RWPE2 (cell line): ENCODE measurements around the gene MKRN2.

Experiments used
- ATAC-seq: fragments of 200-7000 bp; cut with Tn5 transposase; 3 replicates; pipeline ENCODE4 v1.9.1; 2021; ENCODE audit warnings: low read depth
- DNase-seq: peaks from one replicate; pipeline ENCODE4 v3.0.0-alpha.2; 2020; ENCODE audit warnings: low spot score
- H3K27ac ChIP-seq: fragments of 450-650 bp; 2 replicates; pipeline ENCODE4 v1.5.1; 2017; ENCODE audit warnings: mild to moderate bottlenecking; ENCODE audit not compliant: poor library complexity, severe bottlenecking
- H3K27me3 ChIP-seq: fragments of 250-450 bp; sonication (Bioruptor Pico); 2 replicates; pipeline ENCODE4 v1.5.1; 2021; ENCODE audit warnings: mild to moderate bottlenecking, moderate library complexity; ENCODE audit not compliant: insufficient read depth, poor library complexity, severe bottlenecking
- H3K36me3 ChIP-seq: fragments of 250-450 bp; sonication (Bioruptor Pico); 2 replicates; pipeline ENCODE4 v1.5.1; 2020; ENCODE audit warnings: low read depth, mild to moderate bottlenecking, moderate library complexity
- H3K4me1 ChIP-seq: fragments of 250-450 bp; sonication (Bioruptor Pico); 2 replicates; pipeline ENCODE4 v1.5.1; 2021; ENCODE audit warnings: mild to moderate bottlenecking, moderate library complexity; ENCODE audit not compliant: insufficient read depth, poor library complexity, severe bottlenecking
- H3K4me3 ChIP-seq: fragments of 250-450 bp; sonication (Bioruptor Pico); 2 replicates; pipeline ENCODE4 v1.5.1; 2021; ENCODE audit warnings: mild to moderate bottlenecking, moderate library complexity; ENCODE audit not compliant: severe bottlenecking
- H3K9me3 ChIP-seq: fragments of 250-450 bp; sonication (Bioruptor Pico); 2 replicates; pipeline ENCODE4 v1.5.1; 2021; ENCODE audit warnings: mild to moderate bottlenecking, moderate library complexity; ENCODE audit not compliant: severe bottlenecking
- CTCF ChIP-seq: fragments of 450-650 bp; IDR thresholded peaks from one replicate; pipeline ENCODE4 v1.5.1; 2017; ENCODE audit warnings: mild to moderate bottlenecking, moderate library complexity; ENCODE audit not compliant: poor library complexity, severe bottlenecking

The MKRN2 gene

DNA sequence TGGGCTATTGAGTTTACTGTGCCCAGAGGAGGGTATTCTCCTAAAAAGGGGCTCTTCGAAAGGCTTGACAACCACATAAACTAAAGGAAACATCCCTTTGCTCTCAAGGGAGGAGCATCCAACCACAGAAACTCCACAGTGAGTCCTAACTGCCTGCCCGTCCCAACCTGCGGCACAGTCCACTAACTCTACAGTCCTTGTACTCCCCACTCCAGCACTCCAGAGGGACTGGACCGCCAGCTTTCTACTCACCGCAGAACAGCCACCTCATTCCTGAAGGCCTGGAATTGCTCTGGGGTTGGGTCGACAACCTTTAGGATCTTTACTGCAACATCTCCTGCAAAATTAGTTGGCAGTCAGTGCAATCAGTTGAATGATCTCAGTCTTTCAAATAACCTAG, 34.6 kb downstream of the MKRN2 start:
- no peak overlapping the region for H3K4me3 ChIP-seq

DNA sequence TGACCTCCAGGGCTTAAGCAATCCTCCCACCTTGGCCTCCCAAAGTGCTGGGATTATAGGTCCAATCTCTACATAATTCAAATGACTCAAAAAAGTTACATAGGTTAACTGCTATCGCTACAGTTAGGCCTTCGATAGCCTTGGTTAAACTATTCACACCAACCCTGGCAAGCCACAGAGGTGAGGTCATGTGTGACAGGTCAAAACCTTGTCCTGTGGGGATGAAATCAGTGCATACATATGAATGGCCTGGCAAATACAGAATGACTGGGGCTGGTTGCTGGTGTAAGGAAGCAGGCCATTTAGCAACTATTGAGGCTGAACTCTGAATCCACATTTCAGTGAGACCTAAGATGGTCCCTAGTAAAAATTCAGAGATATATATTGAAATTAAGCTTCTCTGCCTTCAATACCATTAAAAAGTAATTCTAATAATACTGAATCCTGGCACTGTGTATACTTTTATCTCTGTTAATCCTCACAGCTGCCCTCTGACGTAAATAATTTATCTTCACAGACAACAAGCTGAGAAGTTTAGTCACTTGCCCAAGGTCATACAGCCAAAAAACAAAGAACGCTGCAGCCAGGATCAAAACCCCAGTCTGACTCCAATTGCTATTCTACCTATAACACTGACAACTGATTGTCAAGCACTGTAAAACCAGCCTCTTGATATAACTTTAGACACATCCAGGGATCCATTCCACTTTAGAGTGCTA, 35.3 kb downstream of the MKRN2 start:
- H3K4me3 ChIP-seq = no peak overlapping the region
- no peak overlapping the region for H3K27ac ChIP-seq
- ATAC-seq = no peak
- H3K4me1 ChIP-seq = no peaks in the 10 kb centered on the region
- no peak for TF ChIP-seq CTCF
- no peak for DNase-seq
- peaks cover 65% of the 10 kb centered on the region for H3K36me3 ChIP-seq
- H3K9me3 ChIP-seq = no peaks in the 10 kb centered on the region
- H3K27me3 ChIP-seq = no peaks in the 10 kb centered on the region

More for the DNA sequence above, 34.6 kb downstream of the MKRN2 start:
- H3K27ac ChIP-seq = no peak overlapping the region
- peaks cover 65% of the 10 kb centered on the region for H3K36me3 ChIP-seq
- DNase-seq (no peak), ATAC-seq (no peak)
- no peaks in the 10 kb centered on the region for H3K27me3 ChIP-seq
- no peaks in the 10 kb centered on the region for H3K4me1 ChIP-seq
- H3K9me3 ChIP-seq = no peaks in the 10 kb centered on the region
- no peak for TF ChIP-seq CTCF

- DNase-seq (no peak), ATAC-seq (no peak)
- no peak for TF ChIP-seq CTCF
- no peak overlapping the region for H3K4me3 ChIP-seq
- no peaks in the 10 kb centered on the region for H3K4me1 ChIP-seq
- H3K9me3 ChIP-seq = no peaks in the 10 kb centered on the region
- H3K36me3 ChIP-seq = peaks cover 66% of the 10 kb centered on the region
- H3K27me3 ChIP-seq = no peaks in the 10 kb centered on the region
- no peak overlapping the region for H3K27ac ChIP-seq
Observed at GRCh38 chr3:12593473-12593872, 36.6 kb downstream of the MKRN2 start.

DNA sequence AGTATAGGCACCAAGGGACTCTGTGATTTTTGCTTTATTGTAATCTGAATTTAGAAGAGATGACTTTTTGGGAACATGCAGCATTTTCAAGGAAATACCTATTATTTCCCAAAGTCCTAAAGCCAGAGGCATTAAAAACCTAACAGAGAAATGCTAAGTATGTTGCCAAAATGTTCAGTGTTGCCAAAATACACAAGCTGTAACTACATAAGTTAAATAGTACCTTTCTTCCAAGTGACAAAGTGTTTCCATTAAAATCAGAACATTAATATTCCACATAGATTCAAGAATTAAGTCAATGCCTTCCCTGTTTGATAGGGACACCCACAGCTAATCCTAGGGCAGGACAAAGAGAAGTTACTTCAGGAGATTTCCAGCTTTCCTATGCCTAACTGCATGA, 42.0 kb downstream of the MKRN2 start:
- peaks cover 87% of the 10 kb centered on the region for H3K36me3 ChIP-seq
- H3K9me3 ChIP-seq = no peaks in the 10 kb centered on the region
- DNase-seq = no peak
- H3K27me3 ChIP-seq = no peaks in the 10 kb centered on the region
- H3K4me3 ChIP-seq = no peak overlapping the region
- ATAC-seq = no peak
- no peaks in the 10 kb centered on the region for H3K4me1 ChIP-seq
- no peak overlapping the region for H3K27ac ChIP-seq
- no peak for TF ChIP-seq CTCF

GRCh38 chr3:12601072-12601471, 44.2 kb downstream of the MKRN2 start:
- Histone ChIP-seq H3K36me3 (peaks cover 97% of the 10 kb centered on the region), H3K9me3 (no peaks in the 10 kb centered on the region), H3K4me3 (no peak overlapping the region), H3K4me1 (no peaks in the 10 kb centered on the region), H3K27ac (no peak overlapping the region), H3K27me3 (no peaks in the 10 kb centered on the region)
- ATAC-seq = no peak
- no peak for DNase-seq
- TF ChIP-seq CTCF = peak; percentile 23
